SU-DHL-6 (cell line): ENCODE measurements around the gene RHOXF1.
"Not testable (repeated sequence)": the region's sequence is repeated elsewhere in the genome, so short reads cannot be mapped to it uniquely, and the experiment has no call there.

ENCODE experiments used
- EZH2phosphoT487 ChIP-seq: fragments of 200-600 bp; sonication (generic), shearing (Covaris generic); conservative IDR thresholded peaks from 2 replicates; pipeline ENCODE4 v1.6.1; 2018; ENCODE audit warnings: mild to moderate bottlenecking, antibody characterized with exemption, low read length, moderate library complexity, mixed read lengths
- TF ChIP-seq, protein P1 (sequence below): fragments of 200-600 bp; sonication (generic); IDR thresholded peaks from one replicate; pipeline ENCODE4 v1.5.1; 2017; ENCODE audit warnings: antibody characterized with exemption, mild to moderate bottlenecking, low read length, moderate library complexity; ENCODE audit not compliant: insufficient read depth, poor library complexity, severe bottlenecking

- TF ChIP-seq, protein P1, sequence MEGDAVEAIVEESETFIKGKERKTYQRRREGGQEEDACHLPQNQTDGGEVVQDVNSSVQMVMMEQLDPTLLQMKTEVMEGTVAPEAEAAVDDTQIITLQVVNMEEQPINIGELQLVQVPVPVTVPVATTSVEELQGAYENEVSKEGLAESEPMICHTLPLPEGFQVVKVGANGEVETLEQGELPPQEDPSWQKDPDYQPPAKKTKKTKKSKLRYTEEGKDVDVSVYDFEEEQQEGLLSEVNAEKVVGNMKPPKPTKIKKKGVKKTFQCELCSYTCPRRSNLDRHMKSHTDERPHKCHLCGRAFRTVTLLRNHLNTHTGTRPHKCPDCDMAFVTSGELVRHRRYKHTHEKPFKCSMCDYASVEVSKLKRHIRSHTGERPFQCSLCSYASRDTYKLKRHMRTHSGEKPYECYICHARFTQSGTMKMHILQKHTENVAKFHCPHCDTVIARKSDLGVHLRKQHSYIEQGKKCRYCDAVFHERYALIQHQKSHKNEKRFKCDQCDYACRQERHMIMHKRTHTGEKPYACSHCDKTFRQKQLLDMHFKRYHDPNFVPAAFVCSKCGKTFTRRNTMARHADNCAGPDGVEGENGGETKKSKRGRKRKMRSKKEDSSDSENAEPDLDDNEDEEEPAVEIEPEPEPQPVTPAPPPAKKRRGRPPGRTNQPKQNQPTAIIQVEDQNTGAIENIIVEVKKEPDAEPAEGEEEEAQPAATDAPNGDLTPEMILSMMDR = not testable (repeated sequence)
- TF ChIP-seq EZH2phosphoT487 = not testable (repeated sequence)
Measured at GRCh38 chrX:120104707-120105106, 11.0 kb downstream of the RHOXF1 start.
